Measurements from ENCODE around the gene S100A10.

GRCh38 chr1:151964510-151964909 is 29.1 kb downstream of the S100A10 start:
- no peak for TF ChIP-seq POLR2A (IDR thresholded peaks at IDR 0.05; ENCODE audit: low read depth, low read length)
- TF ChIP-seq CTCF (conservative IDR thresholded peaks at IDR 0.05; ENCODE audit: low read depth, low read length), result no peak
- no peak for TF ChIP-seq RFX5 (IDR thresholded peaks at IDR 0.05; ENCODE audit: low read depth, low read length)
- no peak for TF ChIP-seq MAZ (IDR thresholded peaks at IDR 0.05; ENCODE audit: borderline replicate concordance, low read depth, low read length)
- TF ChIP-seq BHLHE40 (IDR thresholded peaks at IDR 0.05; ENCODE audit: low read depth, low read length), result no peak
- no peak for TF ChIP-seq MXI1 (IDR thresholded peaks at IDR 0.05; ENCODE audit: borderline replicate concordance, low read depth, low read length)
- TF ChIP-seq USF2 (IDR thresholded peaks at IDR 0.05; ENCODE audit: low read depth, low read length), result no peak
- TF ChIP-seq CEBPB (IDR thresholded peaks at IDR 0.05; ENCODE audit: low read depth, low read length), result no peak
- TF ChIP-seq RCOR1 (IDR thresholded peaks at IDR 0.05; ENCODE audit: insufficient replicate concordance, low read length), result no peak
- no peak for TF ChIP-seq FOS (IDR thresholded peaks at IDR 0.05; ENCODE audit: low read depth, low read length)
- TF ChIP-seq SMC3 (IDR thresholded peaks at IDR 0.05; ENCODE audit: low read depth, low read length), result no peak
- no peak for TF ChIP-seq RAD21 (IDR thresholded peaks at IDR 0.05; ENCODE audit: low read length)
- TF ChIP-seq CHD1 (IDR thresholded peaks at IDR 0.05; ENCODE audit: low read depth, low read length), result no peak

Measured in IMR-90 (cell line).